ENCODE data around the gene C21orf91.

DNA sequence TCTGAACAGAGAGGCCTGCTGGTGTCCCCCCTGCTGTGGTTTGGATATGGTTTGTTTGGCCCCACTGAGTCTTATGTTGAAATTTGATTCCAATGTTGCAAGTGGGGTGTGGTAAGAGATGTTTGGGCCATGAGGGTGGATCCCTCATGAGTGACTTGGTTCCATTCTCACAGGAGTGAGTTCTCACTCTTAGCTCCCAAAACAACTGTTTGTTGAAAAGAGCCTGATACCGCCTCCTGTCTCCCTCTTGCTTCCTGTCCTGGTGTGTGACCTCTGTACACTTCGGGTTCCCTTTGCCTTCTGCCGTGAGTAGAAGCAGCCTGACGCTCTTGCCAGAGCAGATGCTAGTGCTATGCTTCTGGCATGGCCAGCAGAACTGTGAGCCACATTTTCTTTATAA, 60.5 kb downstream of the C21orf91 start:
- TF ChIP-seq CTCF (IDR thresholded peaks at IDR 0.05) (no peak), POLR2A (IDR thresholded peaks at IDR 0.05; ENCODE audit: low read length) (no peak), ESRRA (IDR thresholded peaks at IDR 0.05; ENCODE audit: borderline replicate concordance, low read length) (no peak), MAZ (IDR thresholded peaks at IDR 0.05; ENCODE audit: borderline replicate concordance, low read depth, low read length) (no peak), CBX8 (IDR thresholded peaks at IDR 0.05) (no peak), CEBPB (IDR thresholded peaks at IDR 0.05) (no peak), EP300 (IDR thresholded peaks at IDR 0.05) (no peak)

All from A549 (cell line).